Measurements from ENCODE around the gene KIF6.

GRCh38 chr6:39665861-39666260 lies 59.3 kb downstream of the KIF6 start:
- TF ChIP-seq CTCF (IDR thresholded peaks at IDR 0.05) (no peak), POLR2A (IDR thresholded peaks at IDR 0.05) (no peak)
